Rectal smooth muscle tissue (tissue), 1 donor: ENCODE data around the gene OR10H4.
"Not testable (repeated sequence)": the region's sequence is repeated elsewhere in the genome, so short reads cannot be mapped to it uniquely, and the experiment has no call there.

Source experiments
- H3K27ac ChIP-seq: one replicate; pipeline ENCODE4 v1.7.0; 2013; ENCODE audit warnings: low read depth, low read length, inconsistent platforms
- H3K27me3 ChIP-seq: one replicate; pipeline ENCODE4 v1.7.0; 2013; ENCODE audit warnings: low read length; ENCODE audit not compliant: control insufficient read depth, insufficient read depth
- H3K36me3 ChIP-seq: one replicate; pipeline ENCODE4 v1.7.0; 2013; ENCODE audit warnings: low read length; ENCODE audit not compliant: control insufficient read depth, insufficient read depth
- H3K4me1 ChIP-seq: one replicate; pipeline ENCODE4 v1.7.0; 2013; ENCODE audit warnings: low read length; ENCODE audit not compliant: control insufficient read depth, insufficient read depth
- H3K4me3 ChIP-seq: one replicate; pipeline ENCODE4 v1.7.0; 2013; ENCODE audit warnings: low read length
- H3K9ac ChIP-seq: one replicate; pipeline ENCODE4 v1.7.0; 2013; ENCODE audit warnings: low read length

The OR10H4 gene, protein sequence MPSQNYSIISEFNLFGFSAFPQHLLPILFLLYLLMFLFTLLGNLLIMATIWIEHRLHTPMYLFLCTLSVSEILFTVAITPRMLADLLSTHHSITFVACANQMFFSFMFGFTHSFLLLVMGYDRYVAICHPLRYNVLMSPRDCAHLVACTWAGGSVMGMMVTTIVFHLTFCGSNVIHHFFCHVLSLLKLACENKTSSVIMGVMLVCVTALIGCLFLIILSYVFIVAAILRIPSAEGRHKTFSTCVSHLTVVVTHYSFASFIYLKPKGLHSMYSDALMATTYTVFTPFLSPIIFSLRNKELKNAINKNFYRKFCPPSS

DNA sequence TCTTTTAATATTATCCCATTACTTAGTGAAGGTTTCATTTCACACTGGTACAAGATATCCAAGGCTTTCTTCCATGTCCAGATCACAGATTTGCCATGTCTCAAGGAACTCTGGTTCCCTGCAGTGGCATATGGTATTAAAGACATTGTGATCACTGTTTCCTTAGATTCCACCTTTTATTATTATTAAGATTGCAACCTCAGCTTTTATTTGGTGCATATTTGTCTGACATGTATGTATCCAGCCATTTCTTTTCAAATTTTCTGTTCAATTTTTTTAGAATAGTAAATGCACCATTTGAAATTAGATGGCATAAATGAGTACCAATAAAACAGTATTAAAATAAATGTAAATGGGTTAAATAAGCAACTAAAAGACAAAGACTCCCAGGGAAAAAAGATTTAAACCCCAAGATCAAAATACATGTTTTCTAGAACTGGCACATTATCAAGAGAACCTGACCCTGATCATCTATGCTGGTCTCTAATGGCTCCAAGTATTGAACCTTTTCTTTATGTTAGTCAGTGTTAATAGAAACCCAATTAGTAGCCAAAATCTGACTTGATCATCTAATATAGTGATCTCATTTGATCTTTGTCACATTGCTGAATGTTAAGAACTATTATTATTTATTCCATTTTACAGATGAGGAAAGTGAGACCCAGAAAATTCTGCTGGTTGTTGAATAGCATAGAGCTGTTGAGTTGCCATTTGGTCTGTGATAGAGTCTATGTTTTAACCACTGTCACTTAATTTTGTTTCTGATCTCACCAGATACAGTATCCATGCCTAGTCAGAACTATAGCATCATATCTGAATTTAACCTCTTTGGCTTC, at the start of gene OR10H4:
TSS of gene OR10H4 (plus strand) at position 786 of the 836 bp plus-strand sequence. CDS start at position 786, 0 bp downstream.
- H3K27me3 ChIP-seq: no peaks in the 10 kb centered on the region
- H3K36me3 ChIP-seq: no peaks in the 10 kb centered on the region
- no peak within 1 kb of the TSS for H3K9ac ChIP-seq
- no peak within 1 kb of the TSS for H3K4me3 ChIP-seq
- H3K4me1 ChIP-seq: no peaks in the 10 kb centered on the region
- no peak within 1 kb of the TSS for H3K27ac ChIP-seq

DNA sequence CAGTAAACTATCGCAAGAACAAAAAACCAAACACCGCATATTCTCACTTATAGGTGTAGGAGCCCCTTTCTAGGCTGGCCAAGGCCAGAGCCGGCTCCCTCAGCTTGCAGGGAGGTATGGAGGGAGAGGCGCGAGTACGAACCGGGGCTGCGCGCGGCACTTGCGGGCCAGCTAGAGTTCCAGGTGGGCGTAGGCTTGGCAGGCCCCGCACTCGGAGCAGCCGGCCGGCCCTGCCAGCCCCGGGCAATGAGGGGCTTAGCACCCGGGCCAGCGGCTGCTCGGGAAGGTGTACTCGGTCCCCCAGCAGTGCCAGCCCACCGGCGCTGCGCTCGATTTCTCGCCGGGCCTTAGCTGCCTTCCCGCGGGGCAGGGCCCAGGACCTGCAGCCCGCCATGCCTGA, 49.2 kb upstream of the OR10H4 start:
- not testable (repeated sequence) for H3K4me1 ChIP-seq, H3K27me3 ChIP-seq, H3K27ac ChIP-seq, H3K36me3 ChIP-seq, H3K9ac ChIP-seq, H3K4me3 ChIP-seq

DNA sequence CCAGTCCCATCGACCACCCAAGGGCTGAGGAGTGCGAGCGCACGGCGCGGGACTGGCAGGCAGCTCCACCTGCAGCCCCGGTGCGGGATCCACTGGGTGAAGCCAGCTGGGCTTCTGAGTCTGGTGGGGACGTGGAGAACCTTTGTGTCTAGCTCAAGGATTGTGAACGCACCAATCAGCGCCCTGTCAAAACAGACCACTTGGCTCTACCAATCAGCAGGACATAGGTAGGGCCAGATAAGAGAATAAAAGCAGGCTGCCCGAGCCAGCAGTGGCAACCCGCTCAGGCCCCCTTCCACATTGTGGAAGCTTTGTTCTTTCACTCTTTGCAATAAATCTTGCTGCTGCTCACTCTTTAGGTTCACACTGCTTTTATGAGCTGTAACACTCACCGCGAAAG, 48.8 kb upstream of the OR10H4 start:
- H3K4me3 ChIP-seq, H3K27me3 ChIP-seq, H3K36me3 ChIP-seq, H3K27ac ChIP-seq, H3K4me1 ChIP-seq, H3K9ac ChIP-seq: not testable (repeated sequence)

DNA sequence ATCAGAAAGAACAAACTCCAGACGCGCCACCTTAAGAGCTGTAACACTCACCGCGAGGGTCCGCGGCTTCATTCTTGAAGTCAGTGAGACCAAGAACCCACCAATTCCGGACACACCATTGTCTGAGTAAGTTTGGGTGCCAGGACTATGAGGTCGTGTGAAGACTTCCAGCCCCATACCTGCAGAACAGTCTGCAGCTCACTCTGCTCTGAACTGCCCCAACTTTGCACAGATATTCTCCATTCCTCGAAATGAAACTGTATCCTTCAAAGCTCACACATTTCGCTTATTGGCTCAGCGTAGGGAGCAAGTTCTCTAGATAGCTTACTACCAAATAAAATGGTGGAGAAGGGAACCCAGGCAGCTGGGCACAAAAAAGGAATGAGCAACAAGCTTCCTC, 48.3 kb upstream of the OR10H4 start:
- Histone ChIP-seq H3K4me3 (no peak overlapping the region), H3K27me3 (no peaks in the 10 kb centered on the region), H3K9ac (no peak overlapping the region), H3K27ac (no peak overlapping the region), H3K36me3 (no peaks in the 10 kb centered on the region), H3K4me1 (no peaks in the 10 kb centered on the region)

DNA sequence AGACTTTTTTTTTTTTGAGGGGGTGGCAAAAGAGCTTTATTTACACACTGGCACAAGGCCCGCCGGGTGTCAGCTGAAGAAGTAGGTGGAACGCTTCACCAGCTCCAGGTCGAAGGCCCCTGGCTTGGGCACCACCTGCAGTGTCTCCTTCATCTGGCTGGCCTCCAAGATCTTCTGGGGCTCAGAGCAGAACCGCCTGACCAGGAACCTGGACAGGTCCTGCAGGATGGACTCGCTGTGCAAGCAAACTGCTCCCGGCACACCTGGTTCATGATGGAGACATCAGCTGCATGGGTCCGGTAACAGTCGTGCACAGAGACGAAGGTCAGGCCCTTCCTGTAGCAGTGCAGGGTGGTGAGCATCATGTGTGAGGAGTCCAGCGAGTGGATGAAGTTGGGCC, 46.6 kb upstream of the OR10H4 start:
- Histone ChIP-seq H3K9ac (no peak overlapping the region), H3K27me3 (no peaks in the 10 kb centered on the region), H3K4me1 (no peaks in the 10 kb centered on the region), H3K36me3 (no peaks in the 10 kb centered on the region), H3K4me3 (no peak overlapping the region), H3K27ac (no peak overlapping the region)

DNA sequence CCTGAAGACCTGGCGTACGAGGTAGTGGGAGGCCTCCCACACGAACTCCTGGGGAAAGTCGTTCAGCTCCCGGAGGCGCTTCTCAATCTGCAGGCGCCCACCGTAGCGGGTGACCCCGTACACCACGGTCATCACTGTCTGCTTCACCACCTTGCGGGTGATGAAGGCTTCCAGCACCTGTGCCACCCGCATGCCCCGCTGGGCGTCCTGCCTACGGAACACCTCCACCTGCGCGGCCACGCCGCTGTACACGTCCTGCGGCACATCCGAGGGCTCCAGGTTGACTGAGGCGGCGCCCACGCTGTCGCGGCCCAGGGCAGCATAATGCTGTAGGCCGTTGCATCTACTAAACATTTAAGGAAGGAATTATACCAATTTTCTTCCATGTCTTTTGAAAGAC, 45.9 kb upstream of the OR10H4 start:
- not testable (repeated sequence) for H3K27me3 ChIP-seq, H3K4me3 ChIP-seq, H3K27ac ChIP-seq, H3K36me3 ChIP-seq, H3K9ac ChIP-seq, H3K4me1 ChIP-seq

DNA sequence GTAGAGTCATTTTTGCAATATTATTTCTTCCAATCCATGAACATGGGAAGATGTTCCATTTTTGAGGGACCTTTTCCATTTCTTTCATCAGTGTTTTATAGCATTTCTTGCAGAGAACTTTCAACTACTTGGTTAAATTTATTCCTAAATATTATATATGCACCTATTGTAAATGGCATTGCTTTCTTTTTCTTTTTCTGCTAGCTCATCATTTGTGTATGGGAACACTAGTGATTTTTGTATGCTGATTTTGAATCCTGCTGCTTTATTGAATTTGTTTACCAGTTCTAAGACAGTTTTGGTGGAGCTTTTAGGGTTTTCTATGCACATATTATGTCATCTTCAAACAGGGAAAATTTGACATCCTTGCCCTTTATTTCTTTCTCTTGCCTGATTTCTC, 43.8 kb upstream of the OR10H4 start:
- Histone ChIP-seq H3K4me3 (no peak overlapping the region), H3K9ac (no peak overlapping the region)

DNA sequence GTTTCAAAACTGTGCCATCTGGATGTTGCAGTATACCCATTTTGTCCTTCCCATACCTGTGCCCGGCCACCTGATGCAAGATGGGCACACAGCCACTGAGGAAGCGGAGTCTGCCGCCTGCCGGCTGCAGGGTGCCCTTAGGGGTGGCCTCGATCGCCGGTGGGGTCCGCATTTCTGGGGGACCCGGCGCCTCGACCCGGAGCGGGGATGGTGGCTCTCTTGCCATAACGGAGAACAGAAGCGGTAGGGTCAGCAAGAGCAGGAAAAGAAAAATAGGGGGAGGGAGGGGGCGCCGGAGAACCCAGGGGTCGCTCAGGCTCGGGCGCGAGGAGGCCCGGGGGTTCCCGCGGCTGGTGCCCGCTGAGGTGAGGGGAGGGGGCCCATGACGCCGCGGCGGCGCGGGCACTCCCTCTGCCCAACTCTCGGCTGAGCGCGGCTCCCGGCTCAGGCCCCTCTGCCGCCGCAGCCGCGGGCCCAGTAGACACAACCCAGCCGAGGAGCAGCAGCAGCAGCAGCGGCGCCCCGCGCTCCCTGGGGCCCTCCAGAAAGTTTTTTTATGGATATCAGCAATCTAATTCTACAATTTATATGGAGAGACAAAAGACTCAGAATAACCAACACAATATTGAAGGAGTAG, 37.1 kb upstream of the OR10H4 start:
- no peak overlapping the region for H3K9ac ChIP-seq
- H3K27ac ChIP-seq: no peak overlapping the region
- H3K36me3 ChIP-seq: no peaks in the 10 kb centered on the region
- H3K4me3 ChIP-seq: no peak overlapping the region
- H3K4me1 ChIP-seq: no peaks in the 10 kb centered on the region
- H3K27me3 ChIP-seq: peaks cover 10% of the 10 kb centered on the region

More for the DNA sequence above, 43.8 kb upstream of the OR10H4 start:
- H3K4me1 ChIP-seq: no peaks in the 10 kb centered on the region
- no peaks in the 10 kb centered on the region for H3K36me3 ChIP-seq
- no peak overlapping the region for H3K27ac ChIP-seq
- no peaks in the 10 kb centered on the region for H3K27me3 ChIP-seq

DNA sequence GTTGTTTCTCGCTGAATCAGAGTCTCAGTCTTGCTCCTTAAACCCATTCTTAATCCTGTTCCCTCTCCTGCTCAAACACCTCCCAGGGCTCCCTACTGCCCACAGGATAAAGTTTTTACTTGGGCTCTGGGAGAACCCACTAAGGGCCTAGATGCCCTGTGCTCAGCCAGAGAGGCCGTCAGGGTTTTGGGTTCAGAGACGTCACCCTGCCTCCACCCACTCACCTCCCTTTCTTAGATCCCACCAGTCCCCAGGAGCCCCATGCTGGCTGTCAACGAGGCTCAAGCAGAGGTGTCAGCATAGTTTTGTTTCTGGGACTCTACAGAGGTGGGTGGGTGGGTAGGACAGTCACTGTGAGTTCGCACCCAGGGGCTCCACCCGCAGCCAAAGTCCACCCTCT, 35.4 kb upstream of the OR10H4 start:
- Histone ChIP-seq H3K27ac (no peak overlapping the region), H3K4me1 (no peaks in the 10 kb centered on the region), H3K9ac (no peak overlapping the region), H3K27me3 (peaks cover 10% of the 10 kb centered on the region), H3K36me3 (no peaks in the 10 kb centered on the region), H3K4me3 (no peak overlapping the region)

DNA sequence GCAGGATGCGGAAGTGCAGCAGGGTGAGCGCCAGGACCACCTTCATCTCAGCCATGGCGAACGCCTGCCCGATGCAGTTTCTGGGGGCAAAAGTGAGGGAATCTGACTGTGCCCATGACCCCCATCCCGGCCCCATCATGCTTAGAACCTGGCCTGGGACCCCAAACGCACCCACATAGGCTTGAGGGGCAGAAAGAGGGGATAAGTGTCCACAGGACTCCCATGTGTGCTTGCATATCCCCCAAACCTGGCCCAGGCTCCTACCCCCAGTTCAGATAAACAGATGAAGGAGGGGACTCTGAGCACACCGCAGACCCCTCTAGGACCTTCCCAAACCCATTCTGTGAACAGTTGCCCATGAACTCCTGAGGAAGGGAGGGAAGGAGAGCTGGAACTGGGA, 35.0 kb upstream of the OR10H4 start:
- Histone ChIP-seq H3K4me3 (no peak overlapping the region), H3K4me1 (no peaks in the 10 kb centered on the region), H3K36me3 (no peaks in the 10 kb centered on the region), H3K9ac (no peak overlapping the region), H3K27me3 (peaks cover 10% of the 10 kb centered on the region), H3K27ac (no peak overlapping the region)

DNA sequence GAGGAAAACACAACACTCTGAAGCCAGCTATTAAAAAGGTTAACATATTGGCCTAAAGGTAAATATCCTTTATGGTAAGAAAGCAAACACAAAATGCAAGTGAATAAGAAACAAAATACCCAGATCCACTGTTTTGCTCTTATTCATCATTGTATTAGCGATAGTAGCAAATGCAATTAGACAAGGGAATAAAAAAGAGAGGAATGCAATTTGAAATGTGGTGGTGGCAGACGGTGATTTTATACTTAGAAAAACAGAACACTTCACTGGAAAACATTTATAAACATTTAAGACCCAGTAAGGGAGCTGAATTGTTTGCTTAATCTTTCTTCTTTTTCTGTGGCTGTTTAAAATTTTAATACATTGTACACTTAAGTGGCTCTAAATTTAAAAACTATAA, 33.7 kb upstream of the OR10H4 start:
- Histone ChIP-seq H3K27ac (no peak overlapping the region), H3K4me3 (no peak overlapping the region), H3K9ac (no peak overlapping the region), H3K4me1 (no peaks in the 10 kb centered on the region), H3K36me3 (no peaks in the 10 kb centered on the region), H3K27me3 (peaks cover 10% of the 10 kb centered on the region)

DNA sequence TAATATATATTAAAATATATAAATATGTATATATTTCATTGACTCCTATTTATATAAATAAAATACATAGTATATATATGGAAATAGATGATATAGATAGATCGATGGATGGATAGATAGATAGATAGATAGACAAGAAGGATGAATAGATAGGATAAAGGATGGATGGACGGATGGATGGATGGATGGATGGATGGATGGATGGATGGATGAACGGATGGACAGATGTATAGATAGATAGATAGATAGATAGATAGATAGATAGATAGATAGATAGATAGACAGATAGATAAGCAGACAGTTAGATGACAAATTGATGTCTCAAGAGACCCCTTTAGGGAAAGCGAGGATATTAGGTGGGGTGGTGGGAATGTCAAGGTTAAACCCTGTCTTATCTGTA, 29.6 kb upstream of the OR10H4 start:
- Histone ChIP-seq H3K4me1 (no peaks in the 10 kb centered on the region), H3K9ac (no peak overlapping the region), H3K27ac (no peak overlapping the region), H3K36me3 (no peaks in the 10 kb centered on the region), H3K27me3 (no peaks in the 10 kb centered on the region), H3K4me3 (no peak overlapping the region)
